GM12878 (cell line): Measurements from ENCODE around the gene CPLANE2. TPM values are rescaled to one million over a fixed set of nuclear protein-coding genes. Genes with fewer than 3 reads are reported as not detected.

ENCODE experiments used
- ATAC-seq: fragments of 200-7000 bp; cut with Tn5 transposase; 3 replicates; pipeline ENCODE4 v1.9.1; 2020; ENCODE audit warnings: mild to moderate bottlenecking, moderate library complexity
- BruUV-seq: library from RNA; stranded (reverse); fragments of 400-500 nt; replicated peaks from 2 replicates; lab custom pipeline; 2021; lab: Mats Ljungman, UMichigan
- CTCF ChIA-PET: fragments of 300-600 bp; sonication (Branson Sonifier 250); formaldehyde crosslinking; extraction: SDS; loops from one replicate; lab custom pipeline; 2021; ENCODE audit warnings: inconsistent platforms; lab: Yijun Ruan, JAX
- POLR2A ChIA-PET: fragments of 350-600 bp; formaldehyde crosslinking; extraction: SDS; loops from one replicate; lab custom pipeline; 2021; ENCODE audit warnings: inconsistent platforms; lab: Charles Lee
- RAD21 ChIA-PET: fragments of 300-600 bp; sonication (Branson Sonifier 250); formaldehyde crosslinking; loops from one replicate; lab custom pipeline; 2023; ENCODE audit warnings: antibody characterized with exemption; ENCODE audit not compliant: unreplicated experiment; lab: Charles Lee
- SMC1A ChIA-PET: fragments of 300-600 bp; sonication (Branson Sonifier 250); formaldehyde crosslinking; loops from one replicate; lab custom pipeline; 2023; ENCODE audit not compliant: unreplicated experiment, uncharacterized antibody; lab: Charles Lee
- DNase-seq: peaks from one replicate; pipeline ENCODE4 v3.0.0-alpha.2; 2011; ENCODE audit warnings: low read depth, low spot score
- FAIRE-seq: peaks from 3 replicates; lab custom pipeline; 2011; peaks lifted over from hg19 to GRCh38; lab: Jason Lieb, UNC
- H2AFZ ChIP-seq: 2 replicates; pipeline ENCODE4 v1.6.0; 2011; ENCODE audit warnings: low read depth, low read length, control low read depth; ENCODE audit not compliant: control insufficient read depth
- H3K27ac ChIP-seq: 2 replicates; pipeline ENCODE4 v1.5.1; 2011; ENCODE audit warnings: control low read depth; ENCODE audit not compliant: control insufficient read depth, insufficient read depth
- H3K27me3 ChIP-seq, 2 experiments: replicated peaks in 1 of 2; 2 replicates each; pipeline versions ENCODE4 v1.6.0 to v1.6.1; 2011; ENCODE audit warnings: low read length in 1 of 2; ENCODE audit not compliant: control insufficient read depth in 2 of 2, insufficient read depth in 2 of 2
- H3K36me3 ChIP-seq, 2 experiments: 2 replicates each; pipeline ENCODE4 v1.5.1; 2011; ENCODE audit warnings: low read length in 1 of 2; ENCODE audit not compliant: control insufficient read depth in 2 of 2, insufficient read depth in 2 of 2
- H3K4me1 ChIP-seq: 2 replicates; pipeline ENCODE4 v1.6.1; 2011; ENCODE audit warnings: mild to moderate bottlenecking, low read length, moderate library complexity, mixed read lengths; ENCODE audit not compliant: control insufficient read depth, insufficient read depth
- H3K4me2 ChIP-seq: 2 replicates; pipeline ENCODE4 v1.6.0; 2011; ENCODE audit warnings: control low read depth; ENCODE audit not compliant: control insufficient read depth, insufficient read depth
- H3K4me3 ChIP-seq: fragments of 200-600 bp; sonication (generic); 2 replicates; pipeline ENCODE4 v1.5.1; 2016
- H3K79me2 ChIP-seq: 2 replicates; pipeline ENCODE4 v1.6.0; 2011; ENCODE audit warnings: low read length; ENCODE audit not compliant: control insufficient read depth, insufficient read depth
- H3K9ac ChIP-seq: 2 replicates; pipeline ENCODE4 v1.8.0; 2011; ENCODE audit warnings: low read length, control low read depth, mixed read lengths; ENCODE audit not compliant: control insufficient read depth, insufficient read depth
- H3K9me3 ChIP-seq: replicated peaks from 3 replicates; pipeline ENCODE4 v1.5.1; 2011; ENCODE audit warnings: mild to moderate bottlenecking, low read length; ENCODE audit not compliant: control insufficient read depth, insufficient read depth
- H4K20me1 ChIP-seq: 2 replicates; pipeline ENCODE4 v1.6.0; 2011; ENCODE audit not compliant: control insufficient read depth, insufficient read depth
- ATF3 ChIP-seq: IDR thresholded peaks from 2 replicates; pipeline ENCODE4 v1.6.1; 2011; ENCODE audit warnings: low read depth, mild to moderate bottlenecking, low read length, moderate library complexity, borderline replicate concordance; ENCODE audit errors: extremely low read depth
- BCLAF1 ChIP-seq: fragments of 450-650 bp; IDR thresholded peaks from 2 replicates; pipeline ENCODE4 v1.6.1; 2017; ENCODE audit warnings: antibody characterized with exemption, mild to moderate bottlenecking, moderate library complexity
- DPF2 ChIP-seq: fragments of 450-650 bp; IDR thresholded peaks from 2 replicates; pipeline ENCODE4 v1.6.1; 2017; ENCODE audit warnings: mild to moderate bottlenecking
- HDGF ChIP-seq: fragments of 450-650 bp; IDR thresholded peaks from 2 replicates; pipeline ENCODE4 v1.6.1; 2016; ENCODE audit warnings: antibody characterized with exemption
- HSF1 ChIP-seq: fragments of 150-350 bp; IDR thresholded peaks from 2 replicates; pipeline ENCODE4 v1.6.1; 2014; ENCODE audit warnings: mild to moderate bottlenecking, low read depth, low read length
- KDM1A ChIP-seq: fragments of 200-600 bp; sonication (generic); IDR thresholded peaks from 2 replicates; pipeline ENCODE4 v1.6.1; 2016; ENCODE audit warnings: borderline replicate concordance
- MTA3 ChIP-seq: IDR thresholded peaks from 2 replicates; pipeline ENCODE4 v1.6.1; 2012; ENCODE audit warnings: low read length, inconsistent platforms, borderline replicate concordance
- POU2F2 ChIP-seq: IDR thresholded peaks from 3 replicates; pipeline ENCODE4 v1.6.1; 2011; ENCODE audit warnings: low read depth, mild to moderate bottlenecking, low read length, borderline replicate concordance
- WGBS: methylation state at CpG from one replicate; pipeline ENCODE4 v1.1.6; 2016; ENCODE audit warnings: low lambda C conversion rate; ENCODE audit not compliant: insufficient replicate concordance, insufficient coverage; ENCODE audit errors: missing lambda C conversion rate; 5-methylcytosine and 5-hydroxymethylcytosine counted together
- in situ Hi-C: fragments of 300-500 bp; cut with MboI; formaldehyde crosslinking; loops from 9 replicates; pipeline ENCODE4 v1.14.3; 2018; ENCODE audit warnings: mixed read lengths
- intact Hi-C: fragments of 100-400 bp; cut with micrococcal nuclease; formaldehyde crosslinking; loops from one replicate; pipeline ENCODE4 v1.14.2; 2022; ENCODE audit not compliant: unreplicated experiment
- polyA plus RNA-seq, 11 experiments: library from polyadenylated mRNA; depleted of rRNA in 4 of 11; unstranded in 6 of 11; stranded (reverse) in 5 of 11; fragments of >200 nt; fragmentation: Nextera tagmentation in 4 of 11; fragmentation: Illumina TruSeq in 1 of 11; extraction: Ambion mirVana in 4 of 11; extraction: Trizol in 1 of 11; gene quantifications; 1 replicate in 1 of 11; 2 replicates in 10 of 11; pipeline versions ENCODE4 v1.2.1 to v1.2.3, GENCODE V29; 2011 to 2016; ENCODE audit warnings: inconsistent platforms in 2 of 11, missing spikeins in 2 of 11, low read depth in 1 of 11
- total RNA-seq, 4 experiments: library from RNA; depleted of rRNA in 3 of 4; stranded (reverse); fragments of >200 nt in 3 of 4; fragmentation: Illumina TruSeq in 1 of 4; extraction: Trizol in 1 of 4; gene quantifications; 2 replicates each; pipeline versions ENCODE4 v1.2.1 to v1.2.3, GENCODE V29; 2013 to 2021

The CPLANE2 gene
- total and polyA plus RNA-seq, 10 of the 15 experiments (the other 5 are each of a cell fraction or from before 2014, with no cell fraction given), result 0.09 to 4.5 (median 2.3) TPM; not detected in 1

- no peak for TF ChIP-seq DPF2
- TF ChIP-seq HDGF, result 0 out of 2 replicates have a peak, but pooled peaks have one; percentile 41
- TF ChIP-seq HSF1, result no peak
- POLR2A ChIA-PET, result interaction anchor here (0.6 kb wide), 2 partner anchors 243 to 779 kb away, joined by 3 to 6 read pairs; no protein-coding TSS in a partner anchor
These were observed 15.5 kb downstream of the CPLANE2 start for GRCh38 chr1:16221499-16221898.

GRCh38 chr1:16219968-16220500 is 16.9 kb downstream of the CPLANE2 start:
- intact Hi-C loops, result no loop called here
- H3K27me3 ChIP-seq, result no peaks in the 10 kb centered on the region
- TF ChIP-seq ATF3 (no peak), POU2F2 (no peak), MTA3 (no peak), KDM1A (no peak), BCLAF1 (no peak)
- H3K36me3 ChIP-seq, result no peaks in the 10 kb centered on the region
- no peak for FAIRE-seq
- in situ Hi-C loops, result no loop called here
- no peak for DNase-seq
- 51% methylated on average over 4 of the region's 4 CpGs for WGBS
- BruUV-seq, result no TSS peak
- no peak overlapping the region for H3K27ac ChIP-seq
- H3K9ac ChIP-seq, result no peak overlapping the region
- no peaks in the 10 kb centered on the region for H3K9me3 ChIP-seq
- H3K4me3 ChIP-seq, result no peak overlapping the region
- ATAC-seq, result no peak
- H3K4me2 ChIP-seq, result no peak overlapping the region
- CTCF ChIA-PET, result interaction anchor here (1.1 to 1.5 kb wide), 4 partner anchors 9 to 141 kb away, joined by 3 read pairs; no protein-coding TSS in a partner anchor
- H2AFZ ChIP-seq, result peak overlapping the region; percentile 28
- SMC1A ChIA-PET, result interaction anchor here (1.9 kb wide), 1 partner anchor 24 kb away, joined by 4 read pairs; no protein-coding TSS in a partner anchor
- RAD21 ChIA-PET, result interaction anchor here (1.1 kb wide), 1 partner anchor 137 kb away, joined by 3 read pairs; no protein-coding TSS in a partner anchor
- no peaks in the 10 kb centered on the region for H4K20me1 ChIP-seq
- H3K79me2 ChIP-seq, result no peaks in the 10 kb centered on the region
- POLR2A ChIA-PET, result no interaction called here
- peaks cover 5% of the 10 kb centered on the region; the same call in 1 of the 2 replicates for H3K4me1 ChIP-seq

More at GRCh38 chr1:16221499-16221898, 15.5 kb downstream of the CPLANE2 start:
- no peaks in the 10 kb centered on the region for H3K79me2 ChIP-seq
- ATAC-seq, result no peak
- no peak overlapping the region for H3K9ac ChIP-seq
- H3K27ac ChIP-seq, result no peak overlapping the region
- 100% methylated on average over 1 of the region's 1 CpG for WGBS
- H3K27me3 ChIP-seq, result no peaks in the 10 kb centered on the region; a peak in 2 of 4 replicates
- H4K20me1 ChIP-seq, result no peaks in the 10 kb centered on the region
- RAD21 ChIA-PET, result interaction anchor here (1.6 kb wide), 1 partner anchor 143 kb away, joined by 4 read pairs; no protein-coding TSS in a partner anchor
- SMC1A ChIA-PET, result interaction anchor here (1.0 kb wide), 1 partner anchor 28 kb away, joined by 3 read pairs; no protein-coding TSS in a partner anchor
- no peak overlapping the region for H3K4me2 ChIP-seq
- H2AFZ ChIP-seq, result no peak overlapping the region
- intact Hi-C loops (no loop called here), in situ Hi-C loops (no loop called here)
- BruUV-seq, result no TSS peak
- H3K4me3 ChIP-seq, result no peak overlapping the region
- CTCF ChIA-PET, result interaction anchor here (0.9 kb wide), 1 partner anchor 142 kb away, joined by 3 read pairs; no protein-coding TSS in a partner anchor
- DNase-seq, result no peak
- no peaks in the 10 kb centered on the region for H3K9me3 ChIP-seq
- FAIRE-seq, result no peak
- no peaks in the 10 kb centered on the region for H3K36me3 ChIP-seq
- peaks cover 1% of the 10 kb centered on the region; the same call in 1 of the 2 replicates for H3K4me1 ChIP-seq
